Heart left ventricle (tissue), 16 donors: ENCODE measurements around the gene BCAR1. TPM values are rescaled to one million over a fixed set of nuclear protein-coding genes. Genes with fewer than 3 reads are reported as not detected.
A peak's percentile ranks its signal among the peaks of the same experiment; 100 is the strongest.

Experiments used
- ATAC-seq, 4 donors: fragments of 200-7000 bp; cut with Tn5 transposase; one replicate each; pipeline ENCODE4 v1.9.1; 2020 to 2022; ENCODE audit warnings: moderate library complexity in 4 of 4, mild to moderate bottlenecking in 3 of 4, moderate number of reproducible peaks in 1 of 4
- DNase-seq, 5 donors: peaks; one replicate each; pipeline ENCODE4 v3.0.0-alpha.2; 2020
- H3K27ac ChIP-seq, 12 donors: fragments of 200-600 bp; sonication (generic) in 4 of 12; one replicate each; pipeline versions ENCODE4 v1.5.0 to v1.8.0; 2016 to 2022; ENCODE audit warnings: mild to moderate bottlenecking in 2 of 12
- H3K27me3 ChIP-seq, 9 donors: fragments of 200-600 bp; sonication (generic) in 2 of 9; one replicate each; pipeline versions ENCODE4 v1.5.1 to v1.8.0; 2016 to 2022; ENCODE audit warnings: mild to moderate bottlenecking in 3 of 9
- H3K36me3 ChIP-seq, 9 donors: fragments of 200-600 bp; sonication (generic) in 2 of 9; one replicate each; pipeline versions ENCODE4 v1.5.0 to v1.8.0; 2018 to 2022; ENCODE audit warnings: mild to moderate bottlenecking in 2 of 9
- H3K4me1 ChIP-seq, 12 donors: fragments of 200-600 bp; sonication (generic) in 4 of 12; one replicate each; pipeline versions ENCODE4 v1.5.0 to v1.8.0; 2016 to 2022; ENCODE audit warnings: mild to moderate bottlenecking in 3 of 12
- H3K4me3 ChIP-seq, 12 donors: fragments of 200-600 bp; sonication (generic) in 4 of 12; one replicate each; pipeline versions ENCODE4 v1.5.0 to v1.8.0; 2017 to 2022; ENCODE audit warnings: mild to moderate bottlenecking in 9 of 12, moderate library complexity in 4 of 12
- H3K9me3 ChIP-seq, 12 donors: fragments of 200-600 bp; sonication (generic) in 4 of 12; one replicate each; pipeline versions ENCODE4 v1.5.0 to v1.8.0; 2016 to 2022; ENCODE audit warnings: mild to moderate bottlenecking in 1 of 12
- CTCF ChIP-seq, 12 donors: fragments of 200-600 bp; sonication (generic) in 4 of 12; IDR thresholded peaks; one replicate each; pipeline versions ENCODE4 v1.5.0 to v1.8.0; 2018 to 2022; ENCODE audit warnings: antibody characterized with exemption in 12 of 12, mild to moderate bottlenecking in 5 of 12
- POLR2A ChIP-seq, 2 donors: fragments of 450-650 bp; IDR thresholded peaks; one replicate each; pipeline ENCODE4 v1.6.1; 2017; ENCODE audit warnings: antibody characterized with exemption in 2 of 2, mild to moderate bottlenecking in 2 of 2, moderate library complexity in 2 of 2
- WGBS, 4 donors: extraction: QIAGEN DNeasy Blood & Tissue Kit in 2 of 4; methylation state at CpG; one replicate each; pipeline versions ENCODE4 v1.1.5 to v1.1.7; 2013 to 2018; 5-methylcytosine and 5-hydroxymethylcytosine counted together
- intact Hi-C, 10 donors: fragments of 100-400 bp; cut with DNase I; formaldehyde crosslinking; loops; one replicate each; pipeline versions ENCODE4 v1.11.1 to v1.14.2; 2022
- polyA plus RNA-seq, 2 donors: library from polyadenylated mRNA; stranded (reverse); fragments of 200-250 nt; gene quantifications; one replicate each; pipeline ENCODE4 v1.2.3, GENCODE V29; 2013
- total RNA-seq, 9 donors: library from RNA; depleted of rRNA in 2 of 9; stranded (reverse); fragments of >200 nt in 2 of 9; fragmentation: NEBNext Ultra II Directional in 3 of 9; extraction: Animal tissue kit (Norgen Biotek cat#: 25700) in 3 of 9; gene quantifications; one replicate each; pipeline versions ENCODE4 v1.1.0 to v1.2.4, GENCODE V29; 2016 to 2023
- donor health status: ischemic (EF 13 %, LVEDD 7.1; RV severe dilation, severe dysfunction).
- donor health status: healthy with polysubstance abuse.
- donor health status: DM: no; HTN: yes; CAD: no.
- donor health status: DM: no; HTN: no; CAD: no.
- donor health status: ischemic (EF 25% LVEDD 6.9; RV normal size, moderate dysfunction).
- donor health status: ischemic (EF 25% LVEDD 5.7; RV mildly dilated, moderate dysfunction).
- donor health status: healthy.
- donor health status: DM: yes; HTN: yes; CAD: no.
- donor health status: ischemic (EF 35%, LVEDD 5.7; RV mildly dilated, moderate dysfunction).
- donor health status: nonischemic (EF 11% LVEDD 7.7; RV severe dilation, severe dysfunction).
- donor health status: DM: yes; HTN: yes; CAD: no.
- donor health status: PGD.
- donor health status: ischemic (EF 29% LVEDD 5.4; RV normal size, mild dysfunction).
- donor health status: nonischemic (EF 23%, LVEDD 6.1; RV moderate dilation, normal function).

Gene BCAR1
- total and polyA plus RNA-seq, 11 donors = 51.4 to 129 (median 72.0) TPM

- peaks cover 0 to 52% (median 0%) of the 10 kb centered on the region in 9 donors for H3K27me3 ChIP-seq
- H3K4me3 ChIP-seq = peak overlapping the region in 8 of 12 donors; percentile 65 to 98 (median 88)
- peak overlapping the region; percentile 86 to 99 (median 94) for H3K27ac ChIP-seq
- H3K9me3 ChIP-seq = no peaks in the 10 kb centered on the region
- peaks cover 41 to 98% (median 90%) of the 10 kb centered on the region in 12 donors for H3K4me1 ChIP-seq
- TF ChIP-seq CTCF (IDR thresholded peaks at IDR 0.05) = no peak
- no peak for TF ChIP-seq POLR2A (IDR thresholded peaks at IDR 0.05)
- peak in 1 of 5 donors; percentile 63 for DNase-seq
- no peaks in the 10 kb centered on the region for H3K36me3 ChIP-seq
- ATAC-seq = no peak
- intact Hi-C loops = loop anchor here in 1 of 10 donors (5.0 kb wide), 1 partner anchor 59 kb away; no protein-coding TSS in a partner anchor
- 17 to 42% (median 33%) methylated on average over 5 to 17 of the region's 17 CpGs for WGBS, 4 donors
These were observed 2.7 kb downstream of the BCAR1 start for GRCh38 chr16:75248536-75249380.

GRCh38 chr16:75248142-75248535 is 3.3 kb downstream of the BCAR1 start:
- WGBS, 4 donors = 27 to 36% (median 33%) methylated on average over 12 to 13 of the region's 13 CpGs
- intact Hi-C loops = loop anchor here in 1 of 10 donors (5.0 kb wide), 1 partner anchor 59 kb away; no protein-coding TSS in a partner anchor
- H3K4me3 ChIP-seq = peak overlapping the region in 5 of 12 donors; percentile 3 to 98 (median 71)
- H3K27me3 ChIP-seq = peaks cover 0 to 46% (median 0%) of the 10 kb centered on the region in 9 donors
- peak in 1 of 4 donors; percentile 3 for ATAC-seq
- no peaks in the 10 kb centered on the region for H3K9me3 ChIP-seq
- no peaks in the 10 kb centered on the region for H3K36me3 ChIP-seq
- no peak for DNase-seq
- H3K27ac ChIP-seq = peak overlapping the region; percentile 86 to 99 (median 94)
- H3K4me1 ChIP-seq = peaks cover 38 to 98% (median 90%) of the 10 kb centered on the region in 12 donors
- TF ChIP-seq CTCF (IDR thresholded peaks at IDR 0.05) (no peak), POLR2A (IDR thresholded peaks at IDR 0.05) (no peak)

GRCh38 chr16:75247249-75247648 is 4.2 kb downstream of the BCAR1 start:
- 70 to 77% (median 71%) methylated on average over 4 to 13 of the region's 13 CpGs for WGBS, 4 donors
- intact Hi-C loops = loop anchor here in 1 of 10 donors (5.0 kb wide), 1 partner anchor 60 kb away; no protein-coding TSS in a partner anchor
- H3K9me3 ChIP-seq = no peaks in the 10 kb centered on the region
- DNase-seq (no peak), ATAC-seq (no peak)
- peaks cover 34 to 95% (median 85%) of the 10 kb centered on the region in 12 donors for H3K4me1 ChIP-seq
- H3K4me3 ChIP-seq = peak overlapping the region in 3 of 12 donors; percentile 3 to 98 (median 71)
- peaks cover 0 to 38% (median 0%) of the 10 kb centered on the region in 9 donors for H3K27me3 ChIP-seq
- peaks cover 0 to 8% (median 2%) of the 10 kb centered on the region in 9 donors for H3K36me3 ChIP-seq
- peak overlapping the region in 11 of 12 donors; percentile 86 to 99 (median 95) for H3K27ac ChIP-seq
- no peak for TF ChIP-seq POLR2A (IDR thresholded peaks at IDR 0.05)
- TF ChIP-seq CTCF (IDR thresholded peaks at IDR 0.05) = no peak
